ENCODE measurements around the gene CACNA2D2.

- no peak for TF ChIP-seq CTCF (IDR thresholded peaks at IDR 0.05)
- no peak for TF ChIP-seq EP300 (IDR thresholded peaks at IDR 0.05)
- no peak for TF ChIP-seq POLR2A (IDR thresholded peaks at IDR 0.05)
- no peak for TF ChIP-seq POLR2AphosphoS5 (IDR thresholded peaks at IDR 0.05)
These were observed 147.4 kb downstream of the CACNA2D2 start for GRCh38 chr3:50355829-50356552.
